SU-DHL-6 (cell line): ENCODE measurements around the gene TIMM8A.

Experiments used
- H2AFZ ChIP-seq: fragments of 200-600 bp; sonication (generic); 2 replicates; pipeline ENCODE4 v1.6.1; 2014; ENCODE audit warnings: low read depth, mild to moderate bottlenecking, moderate library complexity, mixed read lengths, antibody characterized with exemption, low read length; ENCODE audit not compliant: severe bottlenecking
- H3F3A ChIP-seq: fragments of 200-600 bp; shearing (Covaris generic); 2 replicates; pipeline ENCODE4 v1.6.0; 2016; ENCODE audit warnings: antibody characterized with exemption, mild to moderate bottlenecking; ENCODE audit not compliant: insufficient read depth
- H3K27ac ChIP-seq: fragments of 200-600 bp; sonication (generic); 2 replicates; pipeline ENCODE4 v1.5.1; 2016; ENCODE audit warnings: low read depth, mild to moderate bottlenecking, low read length, moderate library complexity, mixed read lengths
- H3K27me3 ChIP-seq: fragments of 200-600 bp; sonication (generic), shearing (Covaris generic); 2 replicates; pipeline ENCODE4 v1.6.0; 2014; ENCODE audit warnings: mild to moderate bottlenecking, low read length
- H3K36me3 ChIP-seq: fragments of 200-600 bp; sonication (generic); 2 replicates; pipeline ENCODE4 v1.6.1; 2014; ENCODE audit warnings: mild to moderate bottlenecking, low read length, mixed read lengths
- H3K4me2 ChIP-seq: fragments of 300-600, 200-600 bp; shearing (Covaris generic), sonication (generic); 2 replicates; pipeline ENCODE4 v1.6.0; 2014; ENCODE audit warnings: low read length, low read depth, mild to moderate bottlenecking; ENCODE audit not compliant: poor library complexity, severe bottlenecking
- H3K4me3 ChIP-seq: fragments of 200-600 bp; sonication (generic); 2 replicates; pipeline ENCODE4 v1.5.1; 2014; ENCODE audit warnings: antibody characterized with exemption, low read length, mild to moderate bottlenecking, mixed read lengths; ENCODE audit not compliant: insufficient read depth, poor library complexity, severe bottlenecking
- H3K79me2 ChIP-seq: fragments of 200-600 bp; sonication (generic); 2 replicates; pipeline ENCODE4 v1.6.1; 2014; ENCODE audit warnings: mild to moderate bottlenecking, low read length, moderate library complexity; ENCODE audit not compliant: insufficient read depth
- H3K9ac ChIP-seq: fragments of 200-600 bp; sonication (generic); 2 replicates; pipeline ENCODE4 v1.7.0; 2014; ENCODE audit warnings: mild to moderate bottlenecking, low read length
- H3K9me2 ChIP-seq: fragments of 200-600 bp; sonication (generic); replicated peaks from 2 replicates; pipeline ENCODE4 v1.6.1; 2014; ENCODE audit warnings: low read length; ENCODE audit not compliant: insufficient read depth
- H3K9me3 ChIP-seq: fragments of 200-600 bp; sonication (generic); 2 replicates; pipeline ENCODE4 v1.6.1; 2014; ENCODE audit warnings: low read length, mixed read lengths; ENCODE audit not compliant: insufficient read depth
- H4K20me1 ChIP-seq: fragments of 200-600 bp; sonication (generic); 2 replicates; pipeline ENCODE4 v1.6.1; 2014; ENCODE audit warnings: low read depth, mild to moderate bottlenecking, antibody characterized with exemption, low read length, moderate library complexity, mixed read lengths
- EZH2phosphoT487 ChIP-seq: fragments of 200-600 bp; sonication (generic), shearing (Covaris generic); conservative IDR thresholded peaks from 2 replicates; pipeline ENCODE4 v1.6.1; 2018; ENCODE audit warnings: mild to moderate bottlenecking, antibody characterized with exemption, low read length, moderate library complexity, mixed read lengths
- TF ChIP-seq, protein P1 (sequence below): fragments of 200-600 bp; sonication (generic); IDR thresholded peaks from one replicate; pipeline ENCODE4 v1.5.1; 2017; ENCODE audit warnings: antibody characterized with exemption, mild to moderate bottlenecking, low read length, moderate library complexity; ENCODE audit not compliant: insufficient read depth, poor library complexity, severe bottlenecking

The TIMM8A gene

DNA sequence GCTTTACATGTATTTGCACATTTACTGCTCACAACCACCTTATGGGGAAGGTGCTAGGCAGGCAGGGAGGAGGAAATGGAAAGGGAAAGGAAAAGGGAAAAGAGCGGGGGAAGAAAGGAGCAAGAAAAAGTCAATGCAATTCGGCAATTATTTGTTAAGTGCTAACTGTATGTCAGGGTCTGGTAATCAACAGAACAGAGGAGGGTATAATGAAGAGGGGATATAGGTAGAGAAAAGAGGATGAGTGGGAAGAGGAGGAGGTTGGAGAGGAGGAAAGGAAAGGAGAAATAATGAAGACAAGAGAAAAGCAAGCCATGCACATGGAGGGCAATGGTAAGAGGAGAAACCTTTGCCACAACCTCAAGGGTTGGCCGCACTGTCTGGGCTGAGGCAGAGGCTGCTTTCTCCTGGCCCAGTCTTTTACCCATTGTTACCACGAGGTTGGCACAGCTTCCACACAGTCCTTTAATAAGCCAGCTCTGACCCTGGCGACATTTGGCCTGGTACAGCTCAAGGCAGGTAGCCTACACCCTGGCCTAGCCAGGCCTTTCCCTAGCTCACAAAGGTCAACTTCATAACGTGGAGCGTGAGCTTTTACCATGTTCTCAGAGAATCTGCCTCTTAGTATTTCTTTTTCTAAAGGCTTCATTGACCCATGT, 36.6 kb upstream of the TIMM8A start:
- H3K9ac ChIP-seq = peak overlapping the region; percentile 84
- H3K27ac ChIP-seq = peak overlapping the region; percentile 82

DNA sequence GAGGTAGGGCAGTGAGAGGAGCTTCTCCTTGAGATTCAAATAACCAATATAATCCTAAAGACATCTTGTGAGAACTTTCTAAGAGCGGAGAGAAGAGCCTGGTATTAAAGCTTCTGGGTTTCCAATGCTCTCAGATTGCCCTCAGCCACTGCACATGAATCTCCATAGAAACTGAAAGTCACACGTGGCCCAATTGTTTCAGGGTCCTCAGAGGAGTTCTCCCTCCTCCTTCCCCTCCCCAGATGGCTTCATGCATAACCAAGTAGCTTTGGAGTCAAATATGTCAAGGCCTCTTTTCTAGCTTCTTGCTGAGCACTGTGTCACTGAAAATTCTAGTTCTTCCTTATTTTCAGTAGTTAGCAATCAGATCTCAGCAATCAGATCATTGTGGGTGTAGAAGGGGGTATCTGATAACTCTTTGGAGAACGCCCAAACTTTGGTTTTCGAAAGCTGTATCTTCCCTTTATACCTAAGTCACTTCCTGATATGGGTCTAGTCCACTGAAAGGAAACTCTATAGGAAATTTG, 35.2 kb upstream of the TIMM8A start:
- Histone ChIP-seq H3K27ac (peak overlapping the region; percentile 41), H2AFZ (no peak overlapping the region), H3K4me3 (peak overlapping the region; percentile 24), H3K4me2 (peak overlapping the region; percentile 79), H3F3A (peaks cover 10% of the 10 kb centered on the region; the same call in 1 of the 2 replicates), H3K9ac (peak overlapping the region; percentile 84; the same call in 1 of the 2 replicates), H3K9me3 (no peaks in the 10 kb centered on the region), H3K27me3 (no peaks in the 10 kb centered on the region), H3K79me2 (peaks cover 52% of the 10 kb centered on the region), H4K20me1 (no peaks in the 10 kb centered on the region), H3K9me2 (no peaks in the 10 kb centered on the region), H3K36me3 (no peaks in the 10 kb centered on the region)
- TF ChIP-seq, protein P1, sequence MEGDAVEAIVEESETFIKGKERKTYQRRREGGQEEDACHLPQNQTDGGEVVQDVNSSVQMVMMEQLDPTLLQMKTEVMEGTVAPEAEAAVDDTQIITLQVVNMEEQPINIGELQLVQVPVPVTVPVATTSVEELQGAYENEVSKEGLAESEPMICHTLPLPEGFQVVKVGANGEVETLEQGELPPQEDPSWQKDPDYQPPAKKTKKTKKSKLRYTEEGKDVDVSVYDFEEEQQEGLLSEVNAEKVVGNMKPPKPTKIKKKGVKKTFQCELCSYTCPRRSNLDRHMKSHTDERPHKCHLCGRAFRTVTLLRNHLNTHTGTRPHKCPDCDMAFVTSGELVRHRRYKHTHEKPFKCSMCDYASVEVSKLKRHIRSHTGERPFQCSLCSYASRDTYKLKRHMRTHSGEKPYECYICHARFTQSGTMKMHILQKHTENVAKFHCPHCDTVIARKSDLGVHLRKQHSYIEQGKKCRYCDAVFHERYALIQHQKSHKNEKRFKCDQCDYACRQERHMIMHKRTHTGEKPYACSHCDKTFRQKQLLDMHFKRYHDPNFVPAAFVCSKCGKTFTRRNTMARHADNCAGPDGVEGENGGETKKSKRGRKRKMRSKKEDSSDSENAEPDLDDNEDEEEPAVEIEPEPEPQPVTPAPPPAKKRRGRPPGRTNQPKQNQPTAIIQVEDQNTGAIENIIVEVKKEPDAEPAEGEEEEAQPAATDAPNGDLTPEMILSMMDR = no peak
- no peak for TF ChIP-seq EZH2phosphoT487

More for the DNA sequence above, 36.6 kb upstream of the TIMM8A start:
- no peak for TF ChIP-seq EZH2phosphoT487
- TF ChIP-seq, protein P1 = no peak
- Histone ChIP-seq H3K4me2 (peak overlapping the region; percentile 79), H3F3A (peaks cover 10% of the 10 kb centered on the region; the same call in 1 of the 2 replicates), H3K36me3 (no peaks in the 10 kb centered on the region), H3K79me2 (peaks cover 43% of the 10 kb centered on the region), H3K9me3 (no peaks in the 10 kb centered on the region), H3K9me2 (no peaks in the 10 kb centered on the region), H3K27me3 (no peaks in the 10 kb centered on the region), H2AFZ (peak overlapping the region; percentile 29), H3K4me3 (peak overlapping the region; percentile 66), H4K20me1 (no peaks in the 10 kb centered on the region)

DNA sequence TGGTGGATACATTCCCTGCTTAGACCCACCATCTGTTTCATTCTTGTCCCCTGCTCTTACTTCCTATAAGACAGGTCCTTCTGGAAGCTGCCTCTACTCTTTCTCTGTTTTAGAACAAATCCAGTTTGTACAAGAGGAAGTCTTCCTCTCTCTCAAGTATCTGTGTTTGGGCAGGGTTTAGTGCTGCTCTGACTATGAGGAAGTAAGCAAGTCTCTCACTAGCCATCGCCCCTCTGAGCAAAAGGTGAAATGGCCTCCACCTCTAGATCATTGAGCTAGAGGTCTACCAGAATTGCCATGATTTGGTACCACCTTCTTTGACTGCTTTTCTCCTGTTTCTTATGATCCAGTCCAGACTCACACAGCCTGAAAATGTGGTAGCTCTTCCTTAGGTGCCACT, 29.0 kb upstream of the TIMM8A start:
- Histone ChIP-seq H3K9ac (no peak overlapping the region), H3K9me3 (no peaks in the 10 kb centered on the region), H3F3A (no peaks in the 10 kb centered on the region), H3K9me2 (no peaks in the 10 kb centered on the region), H4K20me1 (no peaks in the 10 kb centered on the region), H3K36me3 (peaks cover 8% of the 10 kb centered on the region; the same call in 1 of the 2 replicates), H3K27ac (no peak overlapping the region), H3K4me3 (no peak overlapping the region), H3K27me3 (no peaks in the 10 kb centered on the region), H3K4me2 (no peak overlapping the region), H2AFZ (no peak overlapping the region), H3K79me2 (peaks cover 25% of the 10 kb centered on the region)
- TF ChIP-seq, protein P1 = no peak
- TF ChIP-seq EZH2phosphoT487 = no peak
